B cell (primary cell): ENCODE results near the gene TEX54. TPM values are rescaled to one million over a fixed set of nuclear protein-coding genes. Genes with fewer than 3 reads are reported as not detected.

Experiments
- ATAC-seq: fragments of 200-7000 bp; cut with Tn5 transposase; one replicate; pipeline ENCODE4 v1.10.0; 2021; ENCODE audit warnings: low read depth, mild to moderate bottlenecking, moderate number of reproducible peaks, moderate library complexity
- CTCF ChIA-PET: fragments of 350-600 bp; sonication (Branson Sonifier 250); formaldehyde crosslinking; loops from one replicate; lab custom pipeline; 2021; ENCODE audit warnings: antibody characterized with exemption, inconsistent platforms; lab: Charles Lee
- POLR2A ChIA-PET: fragments of 350-600 bp; sonication (Branson Sonifier 250); formaldehyde crosslinking; loops from one replicate; lab custom pipeline; 2021; ENCODE audit warnings: antibody characterized with exemption; lab: Charles Lee
- DNase-seq: peaks from one replicate; pipeline ENCODE4 v3.0.0; 2013
- H2AFZ ChIP-seq: 2 replicates; pipeline ENCODE4 v1.6.1; 2012; ENCODE audit warnings: mild to moderate bottlenecking, low read depth, low read length; ENCODE audit not compliant: insufficient read depth, poor library complexity, severe bottlenecking
- H3K27ac ChIP-seq, 2 donors: 1 replicate in 1 of 2; 2 replicates in 1 of 2; pipeline ENCODE4 v1.5.1; 2012 to 2013; ENCODE audit warnings: low read length in 2 of 2, mild to moderate bottlenecking in 2 of 2, moderate library complexity in 1 of 2
- H3K27me3 ChIP-seq, 4 experiments: fragments of 200-600 bp in 1 of 4; sonication (generic) in 1 of 4; replicated peaks in 1 of 4; 1 replicate in 2 of 4; 2 replicates in 2 of 4; pipeline versions ENCODE4 v1.6.1 to v1.7.0; 2013 to 2016; ENCODE audit warnings: low read length in 3 of 4, mild to moderate bottlenecking in 2 of 4, mixed read lengths in 1 of 4, moderate library complexity in 1 of 4; ENCODE audit not compliant: insufficient read depth in 4 of 4, control insufficient read depth in 3 of 4; ENCODE audit errors: control extremely low read depth in 1 of 4
- H3K36me3 ChIP-seq, 2 experiments: replicated peaks in 1 of 2; 1 replicate in 1 of 2; 2 replicates in 1 of 2; pipeline versions ENCODE4 v1.6.1 to v1.7.1; 2013; ENCODE audit warnings: low read length in 1 of 2; ENCODE audit not compliant: insufficient read depth in 2 of 2, control insufficient read depth in 1 of 2; ENCODE audit errors: control extremely low read depth in 1 of 2, extremely low read depth in 1 of 2
- H3K4me1 ChIP-seq, 2 donors: fragments of 200-600 bp in 1 of 2; sonication (generic) in 1 of 2; 1 replicate in 1 of 2; 2 replicates in 1 of 2; pipeline versions ENCODE4 v1.5.1 to v1.6.1; 2013 to 2017; ENCODE audit warnings: low read length in 2 of 2; ENCODE audit not compliant: control insufficient read depth in 2 of 2, insufficient read depth in 2 of 2
- H3K4me2 ChIP-seq: replicated peaks from 2 replicates; pipeline ENCODE3; 2012; ENCODE audit warnings: mild to moderate bottlenecking, low read depth, low read length; ENCODE audit not compliant: poor library complexity, severe bottlenecking
- H3K4me3 ChIP-seq, 5 experiments: fragments of 200-600 bp in 1 of 5; sonication (generic) in 1 of 5; 1 replicate in 3 of 5; 2 replicates in 2 of 5; pipeline versions ENCODE4 v1.5.1 to v1.7.0; 2011 to 2016; ENCODE audit warnings: low read length in 4 of 5, mild to moderate bottlenecking in 4 of 5, low read depth in 2 of 5, control low read depth in 1 of 5, moderate library complexity in 1 of 5; ENCODE audit not compliant: insufficient read depth in 1 of 5; ENCODE audit errors: control extremely low read depth in 1 of 5, extremely low read depth in 1 of 5
- H3K79me2 ChIP-seq: fragments of 200-600 bp; sonication (generic); one replicate; pipeline ENCODE4 v1.6.0; 2016; ENCODE audit warnings: low read length; ENCODE audit not compliant: control insufficient read depth, insufficient read depth
- H3K9ac ChIP-seq: fragments of 200-600 bp; sonication (generic); 2 replicates; pipeline ENCODE4 v1.6.1; 2017; ENCODE audit warnings: mild to moderate bottlenecking, low read length, moderate library complexity
- H3K9me3 ChIP-seq, 3 donors: one replicate each; pipeline versions ENCODE4 v1.6.1 to v1.7.1; 2013; ENCODE audit warnings: low read length in 2 of 3; ENCODE audit not compliant: control insufficient read depth in 2 of 3, insufficient read depth in 1 of 3; ENCODE audit errors: control extremely low read depth in 1 of 3
- H4K20me1 ChIP-seq: 2 replicates; pipeline ENCODE4 v1.6.0; 2012; ENCODE audit warnings: mild to moderate bottlenecking, low read length; ENCODE audit not compliant: insufficient read depth, control insufficient read depth, poor library complexity, severe bottlenecking
- H3K27ac Mint-ChIP-seq: one replicate; pipeline ENCODE4 v1.8.0; 2021; ENCODE audit warnings: mixed read lengths
- H3K27me3 Mint-ChIP-seq: one replicate; pipeline ENCODE4 v1.8.0; 2021; ENCODE audit warnings: mixed read lengths
- H3K4me1 Mint-ChIP-seq: one replicate; pipeline ENCODE4 v1.8.0; 2021; ENCODE audit warnings: mixed read lengths
- H3K4me3 Mint-ChIP-seq: one replicate; pipeline ENCODE4 v1.8.0; 2021; ENCODE audit warnings: mixed read lengths
- H3K9me3 Mint-ChIP-seq: one replicate; pipeline ENCODE4 v1.8.0; 2022; ENCODE audit warnings: mixed read lengths; ENCODE audit not compliant: insufficient read depth
- EZH2 ChIP-seq: IDR thresholded peaks from 2 replicates; pipeline ENCODE4 v1.6.1; 2012; ENCODE audit warnings: borderline replicate concordance, low read depth, mild to moderate bottlenecking, moderate library complexity, low read length; ENCODE audit not compliant: insufficient read depth, poor library complexity, severe bottlenecking
- WGBS: methylation state at CpG from one replicate; pipeline ENCODE4 v1.1.5; 2013; ENCODE audit warnings: missing lambda C conversion rate; ENCODE audit not compliant: insufficient coverage; 5-methylcytosine and 5-hydroxymethylcytosine counted together
- intact Hi-C: fragments of 100-400 bp; cut with micrococcal nuclease; formaldehyde crosslinking; loops from one replicate; pipeline ENCODE4 v1.10.0; 2022
- polyA plus RNA-seq: library from polyadenylated mRNA; depleted of rRNA; stranded (reverse); fragments of >200 nt; gene quantifications from 2 replicates; pipeline ENCODE4 v1.2.3, GENCODE V29; 2012
- total RNA-seq, 2 donors: library from RNA; stranded (reverse); fragments of 120-200 nt in 1 of 2; gene quantifications; 1 replicate in 1 of 2; 2 replicates in 1 of 2; pipeline versions ENCODE4 v1.2.3 to v1.2.4, GENCODE V29; 2013 to 2022
- TF ChIP-seq, protein P1 (sequence below): fragments of 200-600 bp; IDR thresholded peaks from one replicate; pipeline ENCODE4 v1.8.0; 2022; ENCODE audit warnings: antibody characterized with exemption, mild to moderate bottlenecking

The TEX54 gene
- total and polyA plus RNA-seq, 2 donors (not counting 1 experiment from before 2014, with no cell fraction given): 1.1 TPM; not detected in 1

DNA sequence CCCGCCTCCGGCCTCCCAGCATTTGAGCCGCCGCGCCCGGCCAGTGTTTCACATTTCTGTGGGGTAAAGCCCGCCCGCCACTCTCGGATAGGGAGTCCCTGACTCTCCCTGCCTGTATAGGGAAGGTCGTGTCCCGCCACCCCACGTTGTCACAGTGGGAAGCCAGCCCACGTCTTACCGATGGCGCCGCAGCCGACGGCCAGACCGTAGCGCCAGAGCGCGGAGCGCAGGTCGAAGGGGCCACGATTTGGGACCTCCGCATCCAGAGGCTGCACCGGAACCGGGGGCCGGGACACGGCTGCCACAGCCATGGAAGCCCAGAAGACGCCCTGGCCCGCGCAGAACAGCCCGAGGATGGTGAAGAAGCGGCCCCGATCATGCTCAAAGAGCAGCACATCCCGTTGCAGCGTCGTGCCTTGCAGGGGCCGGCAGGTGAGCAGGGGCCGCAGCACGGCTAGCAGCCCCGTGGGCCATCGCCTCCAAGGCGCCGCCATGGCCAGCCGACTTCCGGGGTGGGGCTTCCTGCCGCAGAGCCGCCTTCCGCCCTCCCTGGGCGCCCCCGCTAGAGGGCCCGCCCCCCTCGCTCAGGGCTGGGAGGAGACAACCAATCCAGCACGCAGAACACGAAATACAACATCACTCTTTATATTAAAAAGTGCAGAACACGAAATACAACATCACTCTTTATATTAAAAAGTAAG is 41.0 kb downstream of the TEX54 start, which contains the start of gene TMEM223:
TMEM223 (minus strand) TSS at position 506 of the 701 bp plus-strand sequence; CDS start at position 494, 12 bp downstream.
- no peaks in the 10 kb centered on the region for H3K27me3 Mint-ChIP-seq
- H3K27ac Mint-ChIP-seq: peak within 1 kb of the TSS; percentile 91
- ATAC-seq (peak; percentile 74), DNase-seq (peak; percentile 89)
- intact Hi-C loops: loop anchor here (1.0 kb wide), 4 partner anchors 14 to 71 kb away; partner anchors contain the start of genes NXF1, POLR2G and TAF6L
- CTCF ChIA-PET: interaction anchor here (0.6 to 1.5 kb wide), 2 partner anchors 65 to 912 kb away, joined by 3 read pairs; partner anchors contain the start of gene HNRNPUL2
- peak within 1 kb of the TSS; percentile 32 to 94 (median 85) for H3K4me3 ChIP-seq
- H3K27me3 ChIP-seq: no peaks in the 10 kb centered on the region
- peak within 1 kb of the TSS; percentile 65 to 83 for H3K27ac ChIP-seq
- peak within 1 kb of the TSS; percentile 77 for H2AFZ ChIP-seq
- H3K9me3 ChIP-seq: no peaks in the 10 kb centered on the region
- H3K79me2 ChIP-seq: peaks cover 53% of the 10 kb centered on the region
- H3K9ac ChIP-seq: peak within 1 kb of the TSS; percentile 89
- H3K4me3 Mint-ChIP-seq: peak within 1 kb of the TSS; percentile 91
- WGBS: under 1% methylated on average over 50 of the region's 58 CpGs
- peaks cover 25 to 34% of the 10 kb centered on the region in 2 donors for H3K4me1 ChIP-seq
- no peaks in the 10 kb centered on the region for H3K9me3 Mint-ChIP-seq
- POLR2A ChIA-PET: interaction anchor here (0.7 to 2.7 kb wide), 7 partner anchors 13 to 343 kb away, joined by 3 to 19 read pairs (median 4); partner anchors contain the start of genes GANAB and WDR74
- peaks cover 15% of the 10 kb centered on the region for H4K20me1 ChIP-seq
- peak within 1 kb of the TSS; percentile 97 for H3K4me2 ChIP-seq
- H3K4me1 Mint-ChIP-seq: peaks cover 46% of the 10 kb centered on the region
- TF ChIP-seq, protein P1, sequence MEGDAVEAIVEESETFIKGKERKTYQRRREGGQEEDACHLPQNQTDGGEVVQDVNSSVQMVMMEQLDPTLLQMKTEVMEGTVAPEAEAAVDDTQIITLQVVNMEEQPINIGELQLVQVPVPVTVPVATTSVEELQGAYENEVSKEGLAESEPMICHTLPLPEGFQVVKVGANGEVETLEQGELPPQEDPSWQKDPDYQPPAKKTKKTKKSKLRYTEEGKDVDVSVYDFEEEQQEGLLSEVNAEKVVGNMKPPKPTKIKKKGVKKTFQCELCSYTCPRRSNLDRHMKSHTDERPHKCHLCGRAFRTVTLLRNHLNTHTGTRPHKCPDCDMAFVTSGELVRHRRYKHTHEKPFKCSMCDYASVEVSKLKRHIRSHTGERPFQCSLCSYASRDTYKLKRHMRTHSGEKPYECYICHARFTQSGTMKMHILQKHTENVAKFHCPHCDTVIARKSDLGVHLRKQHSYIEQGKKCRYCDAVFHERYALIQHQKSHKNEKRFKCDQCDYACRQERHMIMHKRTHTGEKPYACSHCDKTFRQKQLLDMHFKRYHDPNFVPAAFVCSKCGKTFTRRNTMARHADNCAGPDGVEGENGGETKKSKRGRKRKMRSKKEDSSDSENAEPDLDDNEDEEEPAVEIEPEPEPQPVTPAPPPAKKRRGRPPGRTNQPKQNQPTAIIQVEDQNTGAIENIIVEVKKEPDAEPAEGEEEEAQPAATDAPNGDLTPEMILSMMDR: no peak
- TF ChIP-seq EZH2: no peak
- peaks cover 0 to 58% of the 10 kb centered on the region in 2 experiments for H3K36me3 ChIP-seq
